GM21576 (cell line): ENCODE data around the gene TRAPPC11.
"Not testable (repeated sequence)": the region's sequence is repeated elsewhere in the genome, so short reads cannot be mapped to it uniquely, and the experiment has no call there.

Experiments used
- ATAC-seq: cut with Tn5 transposase; IDR thresholded peaks from one replicate; pipeline ENCODE4 v1.9.1; 2021; ENCODE audit warnings: mild to moderate bottlenecking, moderate library complexity; ENCODE audit not compliant: unreplicated experiment

The TRAPPC11 gene

GRCh38 chr4:183659029-183659871, at the start of gene TRAPPC11, which contains the start of gene RWDD4:
Gene TRAPPC11, plus strand, starts transcription at chr4:183659293. Its CDS starts 4,575 bp downstream, at chr4:183663868.
Gene RWDD4, minus strand, starts transcription at chr4:183659185. Its CDS starts 233 bp downstream, at chr4:183658952.
- ATAC-seq = peak; percentile 99

GRCh38 chr4:183610033-183610432, 49.1 kb upstream of the TRAPPC11 start:
- ATAC-seq = no peak

- ATAC-seq = no peak
These were observed 48.5 kb upstream of the TRAPPC11 start for GRCh38 chr4:183610613-183611012.

GRCh38 chr4:183611210-183611830, 47.8 kb upstream of the TRAPPC11 start:
- no peak for ATAC-seq

- no peak for ATAC-seq
These were observed 46.5 kb upstream of the TRAPPC11 start for GRCh38 chr4:183612329-183613250.

GRCh38 chr4:183617075-183617474, 42.0 kb upstream of the TRAPPC11 start:
- no peak for ATAC-seq

GRCh38 chr4:183618681-183619080, 40.4 kb upstream of the TRAPPC11 start:
- ATAC-seq = no peak

- no peak for ATAC-seq
These were observed 38.7 kb upstream of the TRAPPC11 start for GRCh38 chr4:183620421-183620820.

GRCh38 chr4:183621875-183622274, 37.2 kb upstream of the TRAPPC11 start:
- ATAC-seq = no peak

- ATAC-seq = no peak
These were observed 34.5 kb upstream of the TRAPPC11 start for GRCh38 chr4:183624548-183624947.

- ATAC-seq = no peak
These were observed 32.9 kb upstream of the TRAPPC11 start for GRCh38 chr4:183626168-183626567.

GRCh38 chr4:183627286-183627685, 31.8 kb upstream of the TRAPPC11 start:
- not testable (repeated sequence) for ATAC-seq

- ATAC-seq = no peak
These were observed 31.0 kb upstream of the TRAPPC11 start for GRCh38 chr4:183627979-183628588.

GRCh38 chr4:183631577-183632198, 27.4 kb upstream of the TRAPPC11 start:
- no peak for ATAC-seq

- no peak for ATAC-seq
These were observed 26.4 kb upstream of the TRAPPC11 start for GRCh38 chr4:183632689-183633088.

- ATAC-seq = no peak
These were observed 25.4 kb upstream of the TRAPPC11 start for GRCh38 chr4:183633476-183634400.

GRCh38 chr4:183635321-183635720, 23.8 kb upstream of the TRAPPC11 start:
- no peak for ATAC-seq

- ATAC-seq = no peak
These were observed 23.4 kb upstream of the TRAPPC11 start for GRCh38 chr4:183635741-183636140.

GRCh38 chr4:183636503-183636902, 22.6 kb upstream of the TRAPPC11 start:
- no peak for ATAC-seq
